T follicular helper cell (primary cell): ENCODE measurements around the gene HOXD3.

ENCODE experiments used
- DNase-seq: peaks from one replicate; pipeline ENCODE4 v3.0.0-alpha.2; 2020; ENCODE audit warnings: low read depth

HOXD3 gene

GRCh38 chr2:176177580-176178037 is 20.5 kb downstream of the HOXD3 start:
- DNase-seq = no peak

- no peak for DNase-seq
Observed at GRCh38 chr2:176178038-176178756, 21.1 kb downstream of the HOXD3 start.

- no peak for DNase-seq
Observed at GRCh38 chr2:176178757-176179295, 21.7 kb downstream of the HOXD3 start.

GRCh38 chr2:176181551-176181950 is 24.4 kb downstream of the HOXD3 start:
- no peak for DNase-seq

GRCh38 chr2:176182671-176183070 is 25.6 kb downstream of the HOXD3 start:
- DNase-seq = no peak

GRCh38 chr2:176184749-176185148 is 27.6 kb downstream of the HOXD3 start:
- no peak for DNase-seq

GRCh38 chr2:176186024-176186423 is 28.9 kb downstream of the HOXD3 start:
- DNase-seq = no peak

- no peak for DNase-seq
Observed at GRCh38 chr2:176187200-176187898, 30.2 kb downstream of the HOXD3 start.

- DNase-seq = no peak
Observed at GRCh38 chr2:176187899-176188773, 31.0 kb downstream of the HOXD3 start, which contains the start of gene HOXD1. Gene HOXD1 (plus strand): TSS chr2:176188668. CDS start chr2:176188802, 134 bp downstream.

GRCh38 chr2:176188774-176189680 is 31.9 kb downstream of the HOXD3 start:
- DNase-seq = no peak

- DNase-seq = no peak
Observed at GRCh38 chr2:176189681-176190641, 32.9 kb downstream of the HOXD3 start.

- no peak for DNase-seq
Observed at GRCh38 chr2:176192351-176192750, 35.2 kb downstream of the HOXD3 start.

GRCh38 chr2:176193048-176193447 is 35.9 kb downstream of the HOXD3 start:
- DNase-seq = no peak

- no peak for DNase-seq
Observed at GRCh38 chr2:176199902-176200301, 42.8 kb downstream of the HOXD3 start.

- DNase-seq = no peak
Observed at GRCh38 chr2:176200971-176201370, 43.9 kb downstream of the HOXD3 start.

- no peak for DNase-seq
Observed at GRCh38 chr2:176202491-176202890, 45.4 kb downstream of the HOXD3 start.

GRCh38 chr2:176205126-176205525 is 48.0 kb downstream of the HOXD3 start:
- DNase-seq = no peak

GRCh38 chr2:176206136-176206535 is 49.0 kb downstream of the HOXD3 start:
- no peak for DNase-seq

- no peak for DNase-seq
Observed at GRCh38 chr2:176206682-176207081, 49.6 kb downstream of the HOXD3 start.

GRCh38 chr2:176211110-176211509 is 54.0 kb downstream of the HOXD3 start:
- no peak for DNase-seq
